PC-9 (cell line): Measurements from ENCODE around the gene AXIN2. TPM values are rescaled to one million over a fixed set of nuclear protein-coding genes. Genes with fewer than 3 reads are reported as not detected.

Experiments used
- BruUV-seq: library from RNA; stranded (reverse); fragments of 400-500 nt; replicated peaks from 2 replicates; lab custom pipeline; 2021; lab: Mats Ljungman, UMichigan
- CTCF ChIA-PET: fragments of 300-600 bp; sonication (Branson Sonifier 250); formaldehyde crosslinking; loops from one replicate; lab custom pipeline; 2022; ENCODE audit warnings: antibody characterized with exemption; lab: Charles Lee
- POLR2A ChIA-PET: fragments of 300-600 bp; sonication (Branson Sonifier 250); formaldehyde crosslinking; loops from one replicate; lab custom pipeline; 2022; ENCODE audit warnings: antibody characterized with exemption; ENCODE audit not compliant: unreplicated experiment; lab: Charles Lee
- DNase-seq, 2 experiments: peaks; one replicate each; pipeline versions ENCODE4 v3.0.0 to v3.0.0-alpha.2; 2015 to 2022; ENCODE audit warnings: mixed read lengths in 1 of 2
- H2AFZ ChIP-seq: fragments of 200-600 bp; sonication (generic); 2 replicates; pipeline ENCODE4 v1.8.1; 2017; ENCODE audit warnings: antibody characterized with exemption
- H3F3A ChIP-seq: fragments of 200-600 bp; sonication (generic); 2 replicates; pipeline ENCODE4 v1.8.1; 2017; ENCODE audit warnings: antibody characterized with exemption, mild to moderate bottlenecking, low read depth; ENCODE audit not compliant: insufficient read depth
- H3K27ac ChIP-seq: fragments of 200-600 bp; sonication (generic); 2 replicates; pipeline ENCODE4 v1.6.1; 2016; ENCODE audit warnings: mixed run types
- H3K27me3 ChIP-seq: fragments of 200-600 bp; sonication (generic); 2 replicates; pipeline ENCODE4 v1.6.1; 2016; ENCODE audit warnings: low read depth, mixed run types; ENCODE audit not compliant: insufficient read depth
- H3K36me3 ChIP-seq: fragments of 200-600 bp; sonication (generic); 2 replicates; pipeline ENCODE4 v1.6.1; 2016; ENCODE audit warnings: low read depth, mixed run types
- H3K4me1 ChIP-seq: fragments of 200-600 bp; sonication (generic); replicated peaks from 2 replicates; pipeline ENCODE4 v1.6.1; 2016; ENCODE audit warnings: mixed run types; ENCODE audit not compliant: insufficient read depth
- H3K4me2 ChIP-seq: fragments of 200-600 bp; sonication (generic); 2 replicates; pipeline ENCODE4 v1.6.1; 2017; ENCODE audit warnings: mixed run types
- H3K4me3 ChIP-seq: fragments of 200-600 bp; sonication (generic); 2 replicates; pipeline ENCODE4 v1.6.1; 2016; ENCODE audit warnings: mixed run types
- H3K79me2 ChIP-seq: fragments of 200-600 bp; sonication (generic); 2 replicates; pipeline ENCODE4 v1.6.1; 2017; ENCODE audit warnings: low read depth, mixed run types
- H3K9me2 ChIP-seq: fragments of 200-600 bp; sonication (generic); 2 replicates; pipeline ENCODE4 v1.8.1; 2017; ENCODE audit warnings: mild to moderate bottlenecking; ENCODE audit not compliant: insufficient read depth
- H3K9me3 ChIP-seq: fragments of 200-600 bp; sonication (generic); 2 replicates; pipeline ENCODE4 v1.8.1; 2016; ENCODE audit warnings: low read depth; ENCODE audit not compliant: insufficient read depth
- H4K20me1 ChIP-seq: fragments of 200-600 bp; sonication (generic); 2 replicates; pipeline ENCODE4 v1.8.1; 2017; ENCODE audit not compliant: insufficient read depth
- CTCF ChIP-seq: fragments of 200-600 bp; sonication (generic); conservative IDR thresholded peaks from 2 replicates; pipeline ENCODE4 v1.6.1; 2017; ENCODE audit warnings: mixed run types, antibody characterized with exemption, mild to moderate bottlenecking, moderate library complexity
- EZH2 ChIP-seq: fragments of 200-600 bp; sonication (generic); IDR thresholded peaks from 2 replicates; pipeline ENCODE4 v1.8.0; 2017; ENCODE audit warnings: antibody characterized with exemption, low read depth
- intact Hi-C: fragments of 100-400 bp; cut with micrococcal nuclease; formaldehyde crosslinking; loops from one replicate; pipeline ENCODE4 v1.10.0; 2022; ENCODE audit not compliant: unreplicated experiment
- total RNA-seq: library from RNA; stranded (reverse); gene quantifications from 2 replicates; pipeline ENCODE4 v1.2.3, GENCODE V29; 2021

AXIN2 gene
- total RNA-seq, 1 experiment from 2014 or later: 0.24 TPM

GRCh38 chr17:65489413-65490155 lies 71.9 kb downstream of the AXIN2 start:
- no peak overlapping the region for H3K4me2 ChIP-seq
- DNase-seq: no peak
- no peaks in the 10 kb centered on the region for H3K36me3 ChIP-seq
- no TSS peak for BruUV-seq
- H3K79me2 ChIP-seq: no peaks in the 10 kb centered on the region
- ChIA-PET POLR2A (no interaction called here), CTCF (no interaction called here)
- no peaks in the 10 kb centered on the region for H3F3A ChIP-seq
- no peaks in the 10 kb centered on the region for H3K9me2 ChIP-seq
- no peaks in the 10 kb centered on the region for H3K4me1 ChIP-seq
- TF ChIP-seq EZH2: no peak
- TF ChIP-seq CTCF: no peak
- no peaks in the 10 kb centered on the region for H3K9me3 ChIP-seq
- intact Hi-C loops: no loop called here
- no peak overlapping the region for H3K27ac ChIP-seq
- no peaks in the 10 kb centered on the region for H4K20me1 ChIP-seq
- H3K27me3 ChIP-seq: no peaks in the 10 kb centered on the region
- no peak overlapping the region for H3K4me3 ChIP-seq
- no peak overlapping the region for H2AFZ ChIP-seq

- no TSS peak for BruUV-seq
- Histone ChIP-seq H3K79me2 (no peaks in the 10 kb centered on the region), H3F3A (no peaks in the 10 kb centered on the region), H3K36me3 (no peaks in the 10 kb centered on the region), H3K4me1 (no peaks in the 10 kb centered on the region), H4K20me1 (no peaks in the 10 kb centered on the region), H3K4me3 (no peak overlapping the region), H3K4me2 (no peak overlapping the region), H3K9me2 (no peaks in the 10 kb centered on the region), H3K27ac (no peak overlapping the region), H3K27me3 (no peaks in the 10 kb centered on the region), H2AFZ (no peak overlapping the region), H3K9me3 (no peaks in the 10 kb centered on the region)
- ChIA-PET POLR2A (no interaction called here), CTCF (no interaction called here)
- intact Hi-C loops: no loop called here
- DNase-seq: no peak
- no peak for TF ChIP-seq EZH2
- TF ChIP-seq CTCF: no peak
Measured at GRCh38 chr17:65488665-65489064, 72.8 kb downstream of the AXIN2 start.

- Histone ChIP-seq H3K27me3 (no peaks in the 10 kb centered on the region), H3K4me1 (no peaks in the 10 kb centered on the region), H4K20me1 (no peaks in the 10 kb centered on the region), H3F3A (no peaks in the 10 kb centered on the region), H3K27ac (no peak overlapping the region), H2AFZ (no peak overlapping the region), H3K9me2 (no peaks in the 10 kb centered on the region), H3K36me3 (no peaks in the 10 kb centered on the region), H3K79me2 (no peaks in the 10 kb centered on the region), H3K4me3 (no peak overlapping the region), H3K4me2 (no peak overlapping the region), H3K9me3 (no peaks in the 10 kb centered on the region)
- intact Hi-C loops: no loop called here
- CTCF ChIA-PET: no interaction called here
- no TSS peak for BruUV-seq
- TF ChIP-seq CTCF (no peak), EZH2 (no peak)
- POLR2A ChIA-PET: no interaction called here
- no peak for DNase-seq
Measured at GRCh38 chr17:65487990-65488389, 73.5 kb downstream of the AXIN2 start.
